ENCODE measurements around the gene SRSF9. TPM values are rescaled to one million over a fixed set of nuclear protein-coding genes. Genes with fewer than 3 reads are reported as not detected.

The SRSF9 gene
- total RNA-seq, 1 experiment from 2014 or later, result 158 TPM

DNA sequence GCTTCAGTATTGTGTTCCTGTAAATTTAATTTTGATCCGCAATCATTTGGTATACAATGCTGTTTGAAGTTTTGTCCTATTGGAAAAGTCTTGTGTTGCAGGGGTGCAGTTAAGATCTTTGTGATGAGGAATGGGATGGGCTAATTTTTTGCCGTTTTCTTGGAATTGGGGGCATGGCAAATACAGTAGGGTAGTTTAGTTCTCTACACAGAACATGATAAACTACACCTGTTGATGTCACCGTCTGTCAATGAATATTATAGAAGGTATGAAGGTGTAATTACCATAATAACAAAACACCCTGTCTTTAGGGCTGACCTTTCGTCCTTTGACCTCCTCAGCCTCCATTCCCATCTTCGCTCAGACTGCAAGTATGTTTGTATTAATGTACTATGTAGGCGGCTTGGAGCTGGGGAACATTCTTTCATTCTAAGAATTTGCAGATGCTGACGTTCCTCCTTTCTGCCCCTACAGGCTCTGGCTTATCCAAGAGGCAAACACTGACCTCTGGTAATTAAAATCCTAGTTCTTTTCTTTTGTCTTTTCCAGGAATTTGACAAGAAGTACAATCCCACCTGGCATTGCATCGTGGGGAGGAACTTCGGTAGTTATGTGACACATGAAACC, 28.1 kb upstream of the SRSF9 start:
- H3K9ac ChIP-seq (ENCODE audit: low read length), result peak overlapping the region; percentile 96
- no peaks in the 10 kb centered on the region for H3K9me2 ChIP-seq (replicated peaks; ENCODE audit: insufficient read depth, low read length)
- peaks cover 19% of the 10 kb centered on the region for H3K4me1 ChIP-seq (ENCODE audit: low read length)
- H3K36me3 ChIP-seq (ENCODE audit: insufficient read depth, low read length), result peaks cover 15% of the 10 kb centered on the region; the same call in 1 of the 2 replicates
- peaks cover 16% of the 10 kb centered on the region for H4K20me1 ChIP-seq (ENCODE audit: insufficient read depth, low read depth, low read length)
- peak overlapping the region; percentile 94 for H3K4me2 ChIP-seq (ENCODE audit: low read depth, low read length, poor library complexity, severe bottlenecking)
- H2AFZ ChIP-seq (ENCODE audit: low read length), result no peak overlapping the region
- no peaks in the 10 kb centered on the region for H3K9me3 ChIP-seq (ENCODE audit: low read length)
- peak overlapping the region; percentile 86 for H3K27ac ChIP-seq (ENCODE audit: low read length)
- peaks cover 19% of the 10 kb centered on the region for H3K79me2 ChIP-seq (ENCODE audit: low read length)
- H3K27me3 ChIP-seq (ENCODE audit: low read length), result no peaks in the 10 kb centered on the region
- no peak for DNase-seq
- H3K4me3 ChIP-seq (ENCODE audit: low read length), result peak overlapping the region; percentile 96

DNA sequence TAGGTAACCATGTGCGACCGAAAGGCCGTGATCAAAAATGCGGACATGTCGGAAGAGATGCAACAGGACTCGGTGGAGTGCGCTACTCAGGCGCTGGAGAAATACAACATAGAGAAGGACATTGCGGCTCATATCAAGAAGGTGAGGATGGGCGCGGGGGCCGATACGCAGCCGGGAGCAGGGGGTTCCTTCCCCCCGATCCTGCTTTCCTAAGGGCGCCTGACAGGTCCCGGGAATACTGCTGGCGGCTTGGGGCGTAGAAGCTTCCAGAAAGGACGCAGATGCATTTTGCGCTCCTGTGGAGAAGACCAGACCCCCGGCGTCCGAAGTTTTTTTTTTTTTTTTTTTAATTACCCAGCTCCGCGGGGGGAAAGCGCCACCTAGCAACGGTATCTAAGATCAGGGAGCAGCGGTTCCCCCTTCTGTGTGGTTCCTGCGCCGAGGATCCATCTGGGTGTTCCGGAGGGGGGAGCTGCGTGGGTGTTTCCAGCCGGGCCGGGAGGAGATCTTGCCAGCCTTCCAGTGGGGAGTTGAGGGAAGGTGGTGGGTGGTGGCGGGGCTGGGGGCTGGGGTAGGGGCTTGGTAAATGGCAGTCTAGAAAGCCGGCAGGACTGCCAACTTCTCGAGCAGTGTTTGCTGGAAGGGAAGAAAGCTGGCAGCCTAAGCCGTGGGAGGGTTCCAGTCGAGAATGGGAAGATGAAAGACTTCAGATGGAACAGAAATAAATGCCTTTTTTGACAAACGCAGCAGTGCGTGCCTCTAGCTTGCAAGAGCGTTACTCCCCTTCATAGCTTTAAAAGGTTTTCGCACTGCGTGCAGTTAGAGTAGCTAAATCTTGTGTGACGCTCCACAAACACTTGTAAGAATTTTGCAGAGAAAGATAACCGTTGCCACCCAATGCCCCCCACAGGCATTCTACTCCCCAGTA, 27.1 kb upstream of the SRSF9 start:
- DNase-seq, result peak; percentile 80
- Histone ChIP-seq H3K9ac (ENCODE audit: low read length) (peak overlapping the region; percentile 96), H3K79me2 (ENCODE audit: low read length) (peaks cover 19% of the 10 kb centered on the region), H2AFZ (ENCODE audit: low read length) (no peak overlapping the region), H3K27ac (ENCODE audit: low read length) (peak overlapping the region; percentile 86), H3K4me1 (ENCODE audit: low read length) (peaks cover 19% of the 10 kb centered on the region), H3K9me2 (replicated peaks; ENCODE audit: insufficient read depth, low read length) (no peaks in the 10 kb centered on the region), H3K27me3 (ENCODE audit: low read length) (no peaks in the 10 kb centered on the region), H3K36me3 (ENCODE audit: insufficient read depth, low read length) (peaks cover 15% of the 10 kb centered on the region; the same call in 1 of the 2 replicates), H3K4me3 (ENCODE audit: low read length) (peak overlapping the region; percentile 96), H3K9me3 (ENCODE audit: low read length) (no peaks in the 10 kb centered on the region), H4K20me1 (ENCODE audit: insufficient read depth, low read depth, low read length) (peaks cover 16% of the 10 kb centered on the region), H3K4me2 (ENCODE audit: low read depth, low read length, poor library complexity, severe bottlenecking) (peak overlapping the region; percentile 94)

DNA sequence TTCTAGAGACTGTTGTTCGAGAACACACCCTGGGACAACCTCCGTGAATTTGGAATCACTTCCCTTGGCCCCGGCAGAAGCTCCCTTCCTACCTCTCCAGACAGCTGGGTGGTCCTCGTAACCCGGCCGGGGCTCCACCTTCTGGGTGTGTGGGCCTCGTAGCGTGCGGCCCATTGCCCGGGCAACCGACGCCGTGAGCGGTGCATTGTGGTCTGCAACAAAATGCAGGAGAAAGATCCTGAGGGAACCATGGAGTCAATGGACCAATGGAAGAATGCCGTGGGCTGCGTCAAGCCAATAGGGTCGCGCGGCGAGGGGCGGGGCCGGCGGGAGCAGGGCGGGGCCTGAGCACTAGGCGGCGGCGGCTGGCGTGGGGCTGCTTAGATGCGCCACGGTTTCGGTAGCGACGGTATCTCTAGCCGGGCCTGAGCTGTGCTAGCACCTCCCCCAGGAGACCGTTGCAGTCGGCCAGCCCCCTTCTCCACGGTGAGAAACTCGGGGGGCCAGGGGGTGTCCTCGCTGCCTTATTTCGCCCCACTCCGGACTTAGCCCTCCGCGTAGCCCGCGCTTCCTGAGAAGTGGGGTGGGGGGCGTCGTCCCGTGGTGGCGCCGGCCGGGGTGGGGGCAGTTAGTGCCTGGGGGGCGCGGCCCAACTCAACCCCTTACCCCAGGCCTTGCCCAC, 26.3 kb upstream of the SRSF9 start, which contains the start of gene DYNLL1:
Gene DYNLL1, plus strand, starts transcription at position 383 of the 682 bp plus-strand sequence. CDS start 309 bp downstream, outside the sequence.
- peak within 1 kb of the TSS; percentile 96 for H3K4me3 ChIP-seq (ENCODE audit: low read length)
- H3K4me2 ChIP-seq (ENCODE audit: low read depth, low read length, poor library complexity, severe bottlenecking), result peak within 1 kb of the TSS; percentile 99
- H3K79me2 ChIP-seq (ENCODE audit: low read length), result peaks cover 19% of the 10 kb centered on the region
- no peaks in the 10 kb centered on the region for H3K9me3 ChIP-seq (ENCODE audit: low read length)
- no peaks in the 10 kb centered on the region for H3K9me2 ChIP-seq (replicated peaks; ENCODE audit: insufficient read depth, low read length)
- H3K36me3 ChIP-seq (ENCODE audit: insufficient read depth, low read length), result peaks cover 15% of the 10 kb centered on the region; the same call in 1 of the 2 replicates
- peak within 1 kb of the TSS; percentile 99 for H2AFZ ChIP-seq (ENCODE audit: low read length)
- peak; percentile 99 for DNase-seq
- H3K27me3 ChIP-seq (ENCODE audit: low read length), result no peaks in the 10 kb centered on the region
- peak within 1 kb of the TSS; percentile 86 for H3K27ac ChIP-seq (ENCODE audit: low read length)
- H3K4me1 ChIP-seq (ENCODE audit: low read length), result peaks cover 19% of the 10 kb centered on the region
- H4K20me1 ChIP-seq (ENCODE audit: insufficient read depth, low read depth, low read length), result peaks cover 16% of the 10 kb centered on the region
- peak within 1 kb of the TSS; percentile 96 for H3K9ac ChIP-seq (ENCODE audit: low read length)

DNA sequence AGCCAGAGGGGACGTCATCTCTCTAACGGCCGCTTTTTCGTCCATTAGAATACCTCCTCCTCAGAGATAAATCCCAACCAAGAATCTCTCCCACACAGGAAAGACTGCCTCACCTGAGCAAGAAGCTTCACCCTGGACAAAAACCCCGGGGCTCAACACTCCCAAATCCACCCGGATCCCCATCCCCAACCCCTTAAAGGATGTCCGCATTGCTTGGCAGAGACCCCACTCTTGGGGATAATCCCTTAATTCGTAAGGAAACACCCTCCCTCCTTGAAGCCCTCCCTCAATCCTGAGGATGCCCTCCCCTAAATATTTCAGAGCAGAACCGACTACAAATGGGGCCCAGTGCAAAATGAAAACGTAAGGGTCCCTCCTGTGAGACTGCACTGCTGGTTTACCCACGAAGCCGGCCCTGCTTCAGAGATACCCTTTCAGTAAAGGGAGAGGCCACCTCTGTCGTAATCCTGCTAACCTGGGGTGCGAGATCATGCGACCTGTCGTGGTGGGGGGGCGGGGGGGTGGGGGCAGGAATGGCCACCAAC, 25.7 kb upstream of the SRSF9 start:
- Histone ChIP-seq H3K9me2 (replicated peaks; ENCODE audit: insufficient read depth, low read length) (no peaks in the 10 kb centered on the region), H3K27me3 (ENCODE audit: low read length) (no peaks in the 10 kb centered on the region), H3K4me3 (ENCODE audit: low read length) (peak overlapping the region; percentile 96), H3K36me3 (ENCODE audit: insufficient read depth, low read length) (peaks cover 15% of the 10 kb centered on the region; the same call in 1 of the 2 replicates), H3K4me1 (ENCODE audit: low read length) (peaks cover 19% of the 10 kb centered on the region), H4K20me1 (ENCODE audit: insufficient read depth, low read depth, low read length) (peaks cover 16% of the 10 kb centered on the region), H3K27ac (ENCODE audit: low read length) (no peak overlapping the region), H3K79me2 (ENCODE audit: low read length) (peaks cover 19% of the 10 kb centered on the region), H3K9me3 (ENCODE audit: low read length) (no peaks in the 10 kb centered on the region), H3K4me2 (ENCODE audit: low read depth, low read length, poor library complexity, severe bottlenecking) (peak overlapping the region; percentile 99), H3K9ac (ENCODE audit: low read length) (peak overlapping the region; percentile 79), H2AFZ (ENCODE audit: low read length) (peak overlapping the region; percentile 99)
- DNase-seq, result no peak

DNA sequence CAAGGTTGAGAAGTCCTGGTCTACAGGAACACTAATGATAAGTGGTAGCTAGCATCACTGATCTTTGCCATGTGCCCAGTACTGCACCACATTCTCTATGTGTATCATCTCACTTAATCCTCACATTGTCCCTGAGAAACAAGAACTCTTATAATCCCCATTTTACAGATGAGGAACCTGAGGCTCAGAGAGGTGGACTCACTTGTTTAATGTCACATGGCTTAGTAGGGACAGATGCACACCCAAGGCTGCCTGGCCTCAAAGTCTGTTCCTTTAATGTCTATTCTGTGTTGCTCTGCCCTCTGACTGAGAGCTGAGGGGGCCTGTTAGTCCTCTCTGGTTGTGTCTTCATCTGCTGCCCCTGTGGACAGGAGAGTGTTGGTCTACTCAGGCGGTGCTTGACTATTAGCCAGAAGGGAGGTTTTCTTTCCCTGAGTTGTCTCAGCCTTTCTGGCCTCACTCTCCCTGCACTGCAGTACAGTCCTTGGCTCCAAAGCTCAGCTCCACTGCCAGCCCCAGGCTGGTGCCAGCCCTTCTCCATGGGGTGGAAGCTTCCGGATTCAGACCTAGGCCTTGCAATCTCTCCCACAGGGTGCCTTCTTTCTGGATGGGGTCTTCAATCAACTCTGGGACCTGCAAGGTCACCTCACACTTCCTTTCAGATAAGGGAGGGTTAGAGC, 21.4 kb upstream of the SRSF9 start:
- Histone ChIP-seq H3K9me2 (replicated peaks; ENCODE audit: insufficient read depth, low read length) (no peaks in the 10 kb centered on the region), H3K27me3 (ENCODE audit: low read length) (no peaks in the 10 kb centered on the region), H3K4me1 (ENCODE audit: low read length) (peaks cover 9% of the 10 kb centered on the region), H2AFZ (ENCODE audit: low read length) (no peak overlapping the region), H3K79me2 (ENCODE audit: low read length) (peaks cover under 1% of the 10 kb centered on the region), H3K27ac (ENCODE audit: low read length) (no peak overlapping the region), H3K9ac (ENCODE audit: low read length) (no peak overlapping the region), H3K36me3 (ENCODE audit: insufficient read depth, low read length) (no peaks in the 10 kb centered on the region), H4K20me1 (ENCODE audit: insufficient read depth, low read depth, low read length) (no peaks in the 10 kb centered on the region), H3K4me3 (ENCODE audit: low read length) (no peak overlapping the region), H3K9me3 (ENCODE audit: low read length) (no peaks in the 10 kb centered on the region), H3K4me2 (ENCODE audit: low read depth, low read length, poor library complexity, severe bottlenecking) (no peak overlapping the region)
- no peak for DNase-seq

DNA sequence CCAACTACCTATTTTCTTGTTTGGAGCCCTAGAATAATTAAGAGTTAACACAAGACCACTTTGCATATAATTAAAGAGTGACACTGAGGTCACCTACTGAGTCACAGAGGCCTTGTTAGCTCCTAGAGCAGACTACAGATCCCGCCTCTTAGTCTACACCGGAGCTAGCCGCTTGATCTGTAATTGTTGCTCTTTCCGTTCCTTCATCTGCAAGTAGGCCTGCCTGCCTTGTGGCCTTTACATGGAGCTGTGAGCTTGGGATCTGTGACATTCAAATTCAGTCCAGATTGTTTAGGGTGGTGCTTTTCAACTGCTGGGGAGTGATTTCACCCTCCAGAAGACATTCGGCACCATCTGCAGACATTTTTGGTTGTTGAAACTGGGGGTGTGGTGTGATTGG, 20.8 kb upstream of the SRSF9 start:
- H3K4me2 ChIP-seq (ENCODE audit: low read depth, low read length, poor library complexity, severe bottlenecking), result no peak overlapping the region
- DNase-seq, result no peak
- H3K9me2 ChIP-seq (replicated peaks; ENCODE audit: insufficient read depth, low read length), result no peaks in the 10 kb centered on the region
- no peak overlapping the region for H3K27ac ChIP-seq (ENCODE audit: low read length)
- no peaks in the 10 kb centered on the region for H3K36me3 ChIP-seq (ENCODE audit: insufficient read depth, low read length)
- no peaks in the 10 kb centered on the region for H4K20me1 ChIP-seq (ENCODE audit: insufficient read depth, low read depth, low read length)
- H3K9me3 ChIP-seq (ENCODE audit: low read length), result no peaks in the 10 kb centered on the region
- H3K4me3 ChIP-seq (ENCODE audit: low read length), result no peak overlapping the region
- H3K79me2 ChIP-seq (ENCODE audit: low read length), result no peaks in the 10 kb centered on the region
- H3K4me1 ChIP-seq (ENCODE audit: low read length), result peaks cover 7% of the 10 kb centered on the region
- H3K9ac ChIP-seq (ENCODE audit: low read length), result no peak overlapping the region
- H3K27me3 ChIP-seq (ENCODE audit: low read length), result no peaks in the 10 kb centered on the region
- no peak overlapping the region for H2AFZ ChIP-seq (ENCODE audit: low read length)

DNA sequence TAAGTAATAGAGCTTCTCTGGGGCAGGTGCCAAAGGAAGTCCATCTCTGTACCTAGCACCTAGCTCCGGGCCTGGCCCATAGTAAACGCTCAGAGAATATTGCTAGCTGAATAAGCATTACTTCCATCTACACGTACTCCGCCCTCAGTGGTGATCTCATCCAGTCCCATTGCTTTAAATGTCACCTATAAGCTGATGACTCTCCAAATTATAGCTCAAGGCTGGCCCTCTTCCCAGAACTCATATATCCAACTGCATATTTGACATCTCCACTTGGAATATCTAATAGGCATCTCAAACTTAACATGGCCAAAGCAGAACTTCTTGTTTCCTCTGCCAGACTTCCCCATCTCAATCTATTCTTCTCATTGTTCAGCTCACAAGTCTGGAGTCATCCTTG, 19.5 kb upstream of the SRSF9 start:
- H3K9me2 ChIP-seq (replicated peaks; ENCODE audit: insufficient read depth, low read length), result no peaks in the 10 kb centered on the region
- H3K79me2 ChIP-seq (ENCODE audit: low read length), result no peaks in the 10 kb centered on the region
- no peak overlapping the region for H3K4me3 ChIP-seq (ENCODE audit: low read length)
- no peak overlapping the region for H3K9ac ChIP-seq (ENCODE audit: low read length)
- no peaks in the 10 kb centered on the region for H3K9me3 ChIP-seq (ENCODE audit: low read length)
- H3K27me3 ChIP-seq (ENCODE audit: low read length), result no peaks in the 10 kb centered on the region
- no peak overlapping the region for H3K4me2 ChIP-seq (ENCODE audit: low read depth, low read length, poor library complexity, severe bottlenecking)
- H3K4me1 ChIP-seq (ENCODE audit: low read length), result no peaks in the 10 kb centered on the region
- no peak for DNase-seq
- H3K27ac ChIP-seq (ENCODE audit: low read length), result no peak overlapping the region
- no peak overlapping the region for H2AFZ ChIP-seq (ENCODE audit: low read length)
- H4K20me1 ChIP-seq (ENCODE audit: insufficient read depth, low read depth, low read length), result no peaks in the 10 kb centered on the region
- no peaks in the 10 kb centered on the region for H3K36me3 ChIP-seq (ENCODE audit: insufficient read depth, low read length)
